SK-N-SH (cell line): ENCODE results near the gene ZNF516. TPM values are rescaled to one million over a fixed set of nuclear protein-coding genes. Genes with fewer than 3 reads are reported as not detected.

Source experiments
- CTCF ChIA-PET: fragments of 300-600, 350-600 bp; formaldehyde crosslinking; extraction: SDS; loops from one replicate; lab custom pipeline; 2021; lab: Yijun Ruan, JAX
- POLR2A ChIA-PET: fragments of 350-600 bp; sonication (Branson Sonifier 250); formaldehyde crosslinking; extraction: SDS; loops from one replicate; lab custom pipeline; 2020; ENCODE audit warnings: antibody characterized with exemption, inconsistent platforms; lab: Yijun Ruan, JAX
- DNase-seq: peaks from one replicate; pipeline ENCODE4 v3.0.0; 2012
- H2AFZ ChIP-seq: fragments of 200-600 bp; sonication (generic); 2 replicates; pipeline ENCODE4 v1.8.1; 2016; ENCODE audit warnings: antibody characterized with exemption, mild to moderate bottlenecking, low read depth
- H3F3A ChIP-seq: fragments of 200-600 bp; sonication (generic); replicated peaks from 2 replicates; pipeline ENCODE3; 2016; ENCODE audit warnings: antibody characterized with exemption, mild to moderate bottlenecking; ENCODE audit not compliant: insufficient read depth
- H3K27ac ChIP-seq, 2 experiments: fragments of 200-500 bp in 1 of 2; fragments of 200-600 bp in 1 of 2; sonication (Bioruptor generic) in 1 of 2; sonication (generic), shearing (Covaris generic) in 1 of 2; 2 replicates each; pipeline versions ENCODE4 v1.5.1 to v1.6.1; 2014 to 2016; ENCODE audit warnings: low read depth in 2 of 2, inconsistent platforms in 1 of 2, low read length in 1 of 2, mild to moderate bottlenecking in 1 of 2, mixed read lengths in 1 of 2
- H3K27me3 ChIP-seq: fragments of 200-600 bp; sonication (generic), shearing (Covaris generic); 2 replicates; pipeline ENCODE4 v1.6.1; 2016; ENCODE audit warnings: mixed run types; ENCODE audit not compliant: insufficient read depth
- H3K36me3 ChIP-seq, 2 experiments: fragments of 200-500 bp in 1 of 2; fragments of 200-600 bp in 1 of 2; sonication (Bioruptor generic) in 1 of 2; sonication (generic) in 1 of 2; replicated peaks in 1 of 2; 2 replicates each; pipeline versions ENCODE3 to v1.5.1; 2014 to 2016; ENCODE audit warnings: low read length in 1 of 2, mild to moderate bottlenecking in 1 of 2; ENCODE audit not compliant: insufficient read depth in 2 of 2, control insufficient read depth in 1 of 2
- H3K4me1 ChIP-seq, 2 experiments: fragments of 200-500 bp in 1 of 2; fragments of 200-600 bp in 1 of 2; sonication (Bioruptor generic) in 1 of 2; sonication (generic), shearing (Covaris generic) in 1 of 2; 2 replicates each; pipeline versions ENCODE4 v1.5.1 to v1.6.1; 2014 to 2016; ENCODE audit warnings: low read depth in 1 of 2, low read length in 1 of 2, mixed run types in 1 of 2; ENCODE audit not compliant: insufficient read depth in 2 of 2, control insufficient read depth in 1 of 2
- H3K4me2 ChIP-seq: fragments of 200-600 bp; sonication (generic), shearing (Covaris generic); 2 replicates; pipeline ENCODE4 v1.6.1; 2017; ENCODE audit warnings: mixed run types
- H3K4me3 ChIP-seq, 2 experiments: fragments of 200-500 bp in 1 of 2; fragments of 200-600 bp in 1 of 2; sonication (Bioruptor generic) in 1 of 2; sonication (generic), shearing (Covaris generic) in 1 of 2; 2 replicates each; pipeline versions ENCODE4 v1.5.1 to v1.8.1; 2014 to 2016; ENCODE audit warnings: low read depth in 2 of 2, inconsistent platforms in 1 of 2, low read length in 1 of 2, mild to moderate bottlenecking in 1 of 2, mixed read lengths in 1 of 2, moderate library complexity in 1 of 2
- H3K79me2 ChIP-seq: fragments of 200-600 bp; sonication (generic); 2 replicates; pipeline ENCODE4 v1.8.1; 2017; ENCODE audit warnings: mild to moderate bottlenecking; ENCODE audit not compliant: insufficient read depth
- H3K9ac ChIP-seq: fragments of 200-600 bp; sonication (generic); 2 replicates; pipeline ENCODE4 v1.6.1; 2017; ENCODE audit warnings: mixed run types
- H3K9me2 ChIP-seq: fragments of 200-600 bp; sonication (generic); 2 replicates; pipeline ENCODE4 v1.6.1; 2017; ENCODE audit warnings: mixed run types
- H3K9me3 ChIP-seq: fragments of 200-600 bp; sonication (generic); 2 replicates; pipeline ENCODE4 v1.6.1; 2017; ENCODE audit warnings: mixed run types, mild to moderate bottlenecking, moderate library complexity
- H4K20me1 ChIP-seq: fragments of 200-600 bp; sonication (generic); 2 replicates; pipeline ENCODE4 v1.6.1; 2017; ENCODE audit warnings: mild to moderate bottlenecking, mixed run types; ENCODE audit not compliant: insufficient read depth
- CHD2 ChIP-seq: fragments of 150-350 bp; IDR thresholded peaks from 2 replicates; pipeline ENCODE4 v1.6.1; 2018; ENCODE audit warnings: low read length; ENCODE audit not compliant: partially characterized antibody
- ELF1 ChIP-seq: IDR thresholded peaks from 2 replicates; pipeline ENCODE4 v1.4.0; 2012
- EP300 ChIP-seq, 2 experiments: IDR thresholded peaks; 2 replicates each; pipeline versions ENCODE4 v1.4.0 to v1.6.1; 2012; ENCODE audit warnings: borderline replicate concordance in 1 of 2, low read depth in 1 of 2, low read length in 1 of 2
- EZH2phosphoT487 ChIP-seq: fragments of 200-600 bp; sonication (generic); IDR thresholded peaks from 2 replicates; pipeline ENCODE4 v1.6.1; 2017; ENCODE audit warnings: low read depth, mixed run types, mild to moderate bottlenecking, antibody characterized with exemption, moderate library complexity, borderline replicate concordance
- FOSL2 ChIP-seq: IDR thresholded peaks from 2 replicates; pipeline ENCODE4 v1.4.0; 2012; ENCODE audit warnings: low read depth, mild to moderate bottlenecking, moderate library complexity, borderline replicate concordance
- IRF3 ChIP-seq: fragments of 150-350 bp; IDR thresholded peaks from 2 replicates; pipeline ENCODE4 v1.6.1; 2016; ENCODE audit warnings: mild to moderate bottlenecking, low read depth, low read length
- JUND ChIP-seq: IDR thresholded peaks from 2 replicates; pipeline ENCODE4 v1.4.0; 2012
- MAX ChIP-seq: IDR thresholded peaks from 2 replicates; pipeline ENCODE4 v1.4.0; 2012; ENCODE audit warnings: low read depth
- MEF2A ChIP-seq: IDR thresholded peaks from 2 replicates; pipeline ENCODE4 v1.4.0; 2012; ENCODE audit warnings: low read depth, borderline replicate concordance
- MXI1 ChIP-seq: IDR thresholded peaks from 2 replicates; pipeline ENCODE4 v1.6.1; 2012; ENCODE audit warnings: mild to moderate bottlenecking, low read depth, low read length, improper control_type of control experiment
- NFIC ChIP-seq: IDR thresholded peaks from 2 replicates; pipeline ENCODE4 v1.4.0; 2012; ENCODE audit warnings: borderline replicate concordance
- NRF1 ChIP-seq: IDR thresholded peaks from 2 replicates; pipeline ENCODE4 v1.6.1; 2012; ENCODE audit warnings: low read depth, mild to moderate bottlenecking, low read length
- RAD21 ChIP-seq: IDR thresholded peaks from 2 replicates; pipeline ENCODE4 v1.6.1; 2012; ENCODE audit warnings: mild to moderate bottlenecking, low read length
- RCOR1 ChIP-seq: fragments of 150-350 bp; IDR thresholded peaks from 2 replicates; pipeline ENCODE4 v1.6.1; 2017; ENCODE audit warnings: antibody characterized with exemption, low read length
- SMC3 ChIP-seq: IDR thresholded peaks from 2 replicates; pipeline ENCODE4 v1.6.1; 2012; ENCODE audit warnings: low read depth, low read length, improper control_type of control experiment
- TAF1 ChIP-seq: IDR thresholded peaks from 2 replicates; pipeline ENCODE4 v1.6.1; 2012; ENCODE audit warnings: low read depth, mild to moderate bottlenecking, low read length, moderate library complexity, borderline replicate concordance
- USF1 ChIP-seq: IDR thresholded peaks from 2 replicates; pipeline ENCODE4 v1.4.0; 2012; ENCODE audit warnings: low read depth, borderline replicate concordance
- YY1 ChIP-seq: IDR thresholded peaks from 2 replicates; pipeline ENCODE4 v1.4.0; 2012; ENCODE audit warnings: low read depth, mild to moderate bottlenecking
- ZBTB33 ChIP-seq: IDR thresholded peaks from 2 replicates; pipeline ENCODE4 v1.4.0; 2012; ENCODE audit warnings: low read depth, borderline replicate concordance
- WGBS: methylation state at CpG from one replicate; pipeline ENCODE4 v1.1.6; 2017; ENCODE audit warnings: low lambda C conversion rate; 5-methylcytosine and 5-hydroxymethylcytosine counted together
- polyA plus RNA-seq, 3 experiments: library from polyadenylated mRNA; depleted of rRNA; stranded (reverse); fragments of >200 nt; gene quantifications; 2 replicates each; pipeline ENCODE4 v1.2.3, GENCODE V29; 2012

ZNF516 gene
- polyA plus RNA-seq, 1 of the 3 experiments (the other 2 are of a cell fraction), result 4.4 TPM

- Histone ChIP-seq H3K4me3 (no peak overlapping the region), H3K4me1 (peaks cover 0 to 10% of the 10 kb centered on the region in 2 experiments; a peak in 2 of 4 replicates), H3K79me2 (no peaks in the 10 kb centered on the region; the same call in 1 of the 2 replicates)
- CTCF ChIA-PET, result no interaction called here
- TF ChIP-seq MAX (no peak), EZH2phosphoT487 (no peak), FOSL2 (no peak), SMC3 (no peak), MEF2A (no peak), IRF3 (no peak), RCOR1 (no peak), ELF1 (no peak), ZBTB33 (no peak), TAF1 (no peak), YY1 (no peak), EP300 (IDR thresholded peaks at IDR 0.05; ENCODE audit: borderline replicate concordance in 1 of 2, low read depth in 1 of 2, low read length in 1 of 2) (no peak), MXI1 (no peak), JUND (no peak), CHD2 (no peak)
- TF ChIP-seq, all 33 proteins: peak for 0
- WGBS, result 72% methylated on average over 8 of the region's 8 CpGs
- no peak for DNase-seq
- no peaks in the 10 kb centered on the region for H3F3A ChIP-seq
- peaks cover 0 to 8% of the 10 kb centered on the region in 2 experiments for H3K36me3 ChIP-seq
- H3K27me3 ChIP-seq, result no peaks in the 10 kb centered on the region
- no peak overlapping the region for H3K27ac ChIP-seq
- no peak overlapping the region for H3K4me2 ChIP-seq
- H3K9me2 ChIP-seq, result no peaks in the 10 kb centered on the region
- no peak overlapping the region for H3K9ac ChIP-seq
- peaks cover 6% of the 10 kb centered on the region; the same call in 1 of the 2 replicates for H4K20me1 ChIP-seq
- POLR2A ChIA-PET, result no interaction called here
- H3K9me3 ChIP-seq, result no peaks in the 10 kb centered on the region
- H2AFZ ChIP-seq, result no peak overlapping the region
Observed at GRCh38 chr18:76437910-76438309, 57.1 kb downstream of the ZNF516 start.

- DNase-seq, result no peak
- no peaks in the 10 kb centered on the region; the same call in 1 of the 2 replicates for H3K79me2 ChIP-seq
- H3K9me2 ChIP-seq, result no peaks in the 10 kb centered on the region
- H3K27ac ChIP-seq, result no peak overlapping the region
- CTCF ChIA-PET, result interaction anchor here (0.9 kb wide), 1 partner anchor 273 kb away, joined by 3 read pairs; no protein-coding TSS in a partner anchor
- no peak overlapping the region for H3K4me3 ChIP-seq
- POLR2A ChIA-PET, result no interaction called here
- H2AFZ ChIP-seq, result no peak overlapping the region
- H3K9ac ChIP-seq, result no peak overlapping the region
- no peaks in the 10 kb centered on the region for H3K27me3 ChIP-seq
- H3K4me2 ChIP-seq, result no peak overlapping the region
- peaks cover 0 to 14% of the 10 kb centered on the region in 2 experiments; a peak in 2 of 4 replicates for H3K4me1 ChIP-seq
- no peaks in the 10 kb centered on the region for H3F3A ChIP-seq
- peaks cover 0 to 8% of the 10 kb centered on the region in 2 experiments for H3K36me3 ChIP-seq
- no peaks in the 10 kb centered on the region for H3K9me3 ChIP-seq
- WGBS, result 75% methylated on average over 11 of the region's 11 CpGs
- H4K20me1 ChIP-seq, result peaks cover 6% of the 10 kb centered on the region; the same call in 1 of the 2 replicates
- no peak for TF ChIP-seq RAD21
- no peak for TF ChIP-seq NRF1
- TF ChIP-seq CHD2, result no peak
- no peak for TF ChIP-seq IRF3
- no peak for TF ChIP-seq ZBTB33
- TF ChIP-seq NFIC, result no peak
- TF ChIP-seq MAX, result no peak
- no peak for TF ChIP-seq USF1
Observed at GRCh38 chr18:76437011-76437410, 58.0 kb downstream of the ZNF516 start.
